HG02981 (cell line): ENCODE results near the gene CTRB2.
"Not testable (repeated sequence)": the region's sequence is repeated elsewhere in the genome, so short reads cannot be mapped to it uniquely, and the experiment has no call there.

Source experiments
- ATAC-seq: cut with Tn5 transposase; IDR thresholded peaks from one replicate; pipeline ENCODE4 v1.9.1; 2021; ENCODE audit warnings: mild to moderate bottlenecking, moderate library complexity; ENCODE audit not compliant: unreplicated experiment

CTRB2 gene

DNA sequence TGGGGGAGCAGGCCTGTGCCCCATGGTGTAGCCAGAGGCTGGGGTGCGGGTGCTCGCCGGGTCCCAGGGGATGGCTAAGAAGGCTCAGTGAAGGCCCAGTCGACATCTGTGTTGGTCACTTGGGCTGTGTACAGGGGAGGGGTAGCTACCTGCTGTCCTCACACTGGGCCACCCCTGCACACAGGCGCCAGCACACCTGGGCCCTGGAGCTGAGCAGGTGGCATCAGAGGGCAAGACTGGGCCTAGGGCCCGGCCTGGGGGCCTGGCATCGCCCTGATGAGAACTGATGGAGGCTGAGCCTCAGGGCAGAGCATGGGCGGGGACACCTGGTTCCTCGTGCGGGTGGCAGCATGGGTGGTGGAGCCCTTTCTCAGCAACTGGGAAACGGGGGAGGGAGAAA, 870 bp upstream of the CTRB2 start:
- no peak for ATAC-seq

DNA sequence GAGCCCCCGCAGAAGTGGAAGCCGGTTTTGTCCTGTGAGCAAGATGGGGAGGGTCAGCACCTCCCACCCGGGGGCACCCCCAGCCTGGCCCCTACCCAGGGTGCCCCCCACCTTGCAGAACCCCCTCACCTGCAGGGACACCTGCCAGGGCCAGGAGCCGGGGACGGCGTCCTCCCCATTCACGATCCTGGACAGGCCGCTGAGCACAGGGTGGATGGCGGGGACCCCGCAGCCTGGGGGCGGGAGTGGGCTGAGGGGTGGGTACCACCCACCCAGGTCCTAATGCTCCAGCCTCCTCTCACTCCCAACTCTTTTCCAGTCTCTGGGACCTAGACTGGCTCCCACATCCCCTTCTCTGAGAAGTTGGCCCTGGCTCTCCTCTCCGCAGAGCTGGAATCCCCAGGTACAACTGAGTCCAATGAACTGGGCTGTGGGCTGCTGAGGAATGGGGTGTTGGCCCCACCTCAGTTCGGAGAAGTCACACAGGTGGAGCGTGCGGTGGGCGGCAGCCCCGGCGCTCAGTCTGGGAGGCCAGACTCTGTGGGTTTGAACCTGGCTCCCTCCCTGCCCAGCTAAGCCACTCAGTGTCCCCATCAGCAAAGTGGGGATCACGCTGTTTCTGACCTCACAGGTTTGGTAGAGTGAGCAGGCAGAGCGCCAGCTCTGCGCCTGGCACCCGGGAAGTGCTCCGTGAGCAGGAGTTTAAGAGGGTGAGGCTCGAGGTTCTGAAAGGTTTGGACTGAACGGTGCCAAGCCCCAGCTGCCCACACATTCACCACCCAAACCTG, 806 bp downstream of the CTRB2 start:
- not testable (repeated sequence) for ATAC-seq

DNA sequence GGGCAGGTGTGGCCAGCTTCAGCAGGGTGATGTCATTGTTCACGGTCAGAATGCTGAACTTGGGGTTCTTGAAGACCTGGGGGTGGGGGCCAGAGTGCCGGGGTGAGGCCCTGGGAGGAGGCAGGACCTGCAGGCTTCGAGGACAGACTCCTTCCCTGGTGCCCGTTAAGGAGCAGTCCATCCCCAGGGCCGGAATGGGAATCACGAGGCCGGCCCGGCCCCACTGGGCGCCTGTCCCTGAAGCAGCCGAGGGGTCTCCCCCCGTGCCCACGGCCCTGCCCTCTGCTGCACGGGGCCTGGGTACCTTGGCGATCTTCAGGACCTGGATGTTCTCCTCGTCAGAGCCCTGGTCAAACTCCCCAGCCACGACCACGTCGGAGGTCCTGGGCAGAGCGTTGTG, 1.5 kb downstream of the CTRB2 start:
- not testable (repeated sequence) for ATAC-seq

DNA sequence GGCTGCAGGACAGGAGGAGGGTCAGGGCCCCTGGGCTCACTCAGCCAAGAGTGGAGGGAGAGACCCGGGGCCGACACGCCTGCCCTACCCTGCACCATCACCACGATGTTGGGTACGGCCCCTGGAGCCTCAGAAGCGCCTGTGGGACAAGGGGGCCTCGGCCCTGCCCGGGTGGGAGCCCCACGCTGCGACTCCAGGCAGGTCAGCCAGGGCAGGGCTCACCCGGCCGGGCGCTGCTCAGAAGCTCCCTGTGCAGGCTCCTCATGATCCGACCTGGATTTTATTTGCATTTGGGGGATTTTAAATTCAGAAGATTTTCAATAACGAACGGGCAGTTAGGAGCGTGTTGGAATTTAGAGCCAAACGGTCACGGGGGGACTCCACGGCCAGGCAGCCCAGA, 2.1 kb downstream of the CTRB2 start:
- ATAC-seq, result not testable (repeated sequence)

DNA sequence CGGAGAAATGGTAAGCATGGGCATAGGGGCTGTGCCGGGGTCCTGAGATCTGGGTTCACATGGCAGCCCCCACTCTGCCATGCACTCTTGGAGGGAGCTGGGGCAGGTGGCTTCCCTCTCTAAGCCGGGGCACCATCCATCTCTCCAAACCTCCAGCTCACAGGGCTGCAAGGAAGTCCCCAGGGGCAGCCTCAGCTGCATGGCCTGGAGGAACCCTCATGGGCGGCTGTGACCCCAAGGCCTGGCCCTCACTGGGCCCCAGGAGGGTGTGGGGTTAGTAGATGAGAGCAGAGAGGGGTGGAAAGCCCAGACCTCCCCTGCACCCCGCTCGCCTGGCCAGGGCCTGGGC, 2.6 kb downstream of the CTRB2 start:
- ATAC-seq, result no peak

DNA sequence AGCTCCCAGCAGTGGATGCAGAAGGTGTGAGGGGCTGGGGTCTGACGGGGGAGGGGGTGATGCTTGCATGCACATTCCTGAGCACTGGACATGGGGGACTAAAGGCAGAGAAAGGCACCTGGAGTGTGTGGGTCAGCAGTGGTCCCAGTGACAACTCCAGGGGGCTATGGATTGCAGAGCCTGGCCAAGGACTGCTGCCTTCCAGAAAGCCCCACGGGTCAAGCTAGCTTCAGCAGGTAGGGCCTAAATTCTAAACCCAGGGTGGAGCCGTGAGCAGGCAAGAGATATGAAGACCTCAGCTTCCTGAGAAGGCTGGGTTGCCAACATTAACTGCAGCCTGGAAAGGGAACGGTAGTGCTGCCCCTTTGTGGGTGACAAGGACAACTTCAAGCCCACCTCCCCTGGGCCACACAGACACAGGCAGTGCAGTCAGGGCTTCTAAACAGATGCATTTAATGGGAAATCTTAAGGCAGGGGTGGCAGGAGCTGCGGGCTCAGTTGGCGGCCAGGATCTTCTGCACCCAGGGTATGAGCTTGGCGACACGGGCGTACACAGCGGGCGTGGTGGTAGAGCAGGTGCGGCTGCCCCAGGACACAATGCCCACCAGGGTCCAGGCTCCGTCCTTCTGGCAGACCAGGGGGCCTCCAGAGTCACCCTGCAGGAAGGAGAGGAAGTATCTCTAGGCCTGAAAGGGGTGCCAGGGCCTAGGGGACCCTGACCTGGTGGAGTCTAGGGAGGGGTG, 3.1 kb downstream of the CTRB2 start:
- ATAC-seq, result no peak

DNA sequence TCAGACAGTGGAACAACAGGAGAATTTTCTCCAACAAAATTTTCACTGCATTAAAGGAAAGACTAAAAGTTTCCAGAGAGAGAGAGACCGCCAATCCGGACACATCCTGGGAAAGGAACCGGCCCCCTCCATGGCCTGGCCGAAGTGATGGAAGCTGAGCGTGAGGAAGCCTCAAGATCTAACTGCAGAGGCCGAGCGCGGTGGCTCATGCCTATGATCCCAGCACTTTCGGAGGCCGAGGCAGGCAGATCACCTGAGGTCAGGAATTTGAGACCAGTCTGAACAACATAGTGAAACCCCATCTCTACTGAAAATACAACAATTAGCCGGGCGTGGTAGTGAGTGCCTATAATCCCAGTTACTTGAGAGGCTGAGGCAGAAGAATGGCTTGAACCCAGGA, 3.9 kb downstream of the CTRB2 start:
- ATAC-seq, result no peak

DNA sequence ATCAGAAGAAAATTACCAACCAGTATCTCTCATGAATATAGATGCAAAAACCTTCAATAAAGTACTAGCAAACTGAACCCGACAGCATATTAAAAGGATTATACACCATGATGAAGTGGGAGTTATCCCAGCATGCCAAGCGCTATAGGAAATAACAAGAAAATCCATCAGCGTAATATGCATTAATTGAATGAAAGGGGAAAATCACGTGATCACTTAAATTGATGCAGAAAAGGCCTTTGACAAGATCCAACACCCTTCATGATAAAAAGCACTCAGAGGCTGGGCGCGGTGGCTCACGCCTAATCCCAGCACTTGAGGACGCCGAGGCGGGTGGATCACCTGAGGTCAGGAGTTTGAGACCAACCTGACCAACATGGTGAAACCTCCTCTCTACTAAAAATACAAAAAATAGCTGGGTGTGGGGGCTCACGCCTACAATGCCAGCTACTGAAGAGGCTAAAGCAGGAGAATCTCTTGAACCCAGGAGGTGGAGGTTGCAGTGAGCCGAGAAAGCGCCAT, 4.8 kb downstream of the CTRB2 start:
- ATAC-seq, result no peak

DNA sequence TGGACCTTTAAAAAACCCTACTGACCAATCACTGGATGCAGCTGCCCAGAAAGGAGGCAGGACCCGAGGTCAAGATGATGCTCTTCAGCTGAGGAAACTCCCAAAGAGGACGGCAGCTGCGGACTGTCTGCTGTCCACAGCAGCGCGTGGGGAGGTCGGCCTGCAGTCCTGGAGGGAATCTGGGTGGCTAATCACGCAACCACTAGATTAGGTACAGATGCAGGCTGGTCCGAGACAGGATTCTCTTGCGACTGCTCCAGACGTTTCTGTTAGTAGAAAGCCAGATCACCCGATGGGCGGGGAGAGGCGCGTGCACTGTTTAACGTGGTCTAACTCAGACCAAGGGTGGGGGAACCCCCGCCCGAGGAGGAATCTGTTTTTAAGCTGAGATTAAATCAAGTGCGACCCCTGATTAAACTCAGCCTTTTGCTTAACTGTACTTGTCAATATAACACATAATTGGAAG, 8.8 kb downstream of the CTRB2 start:
- ATAC-seq, result no peak

DNA sequence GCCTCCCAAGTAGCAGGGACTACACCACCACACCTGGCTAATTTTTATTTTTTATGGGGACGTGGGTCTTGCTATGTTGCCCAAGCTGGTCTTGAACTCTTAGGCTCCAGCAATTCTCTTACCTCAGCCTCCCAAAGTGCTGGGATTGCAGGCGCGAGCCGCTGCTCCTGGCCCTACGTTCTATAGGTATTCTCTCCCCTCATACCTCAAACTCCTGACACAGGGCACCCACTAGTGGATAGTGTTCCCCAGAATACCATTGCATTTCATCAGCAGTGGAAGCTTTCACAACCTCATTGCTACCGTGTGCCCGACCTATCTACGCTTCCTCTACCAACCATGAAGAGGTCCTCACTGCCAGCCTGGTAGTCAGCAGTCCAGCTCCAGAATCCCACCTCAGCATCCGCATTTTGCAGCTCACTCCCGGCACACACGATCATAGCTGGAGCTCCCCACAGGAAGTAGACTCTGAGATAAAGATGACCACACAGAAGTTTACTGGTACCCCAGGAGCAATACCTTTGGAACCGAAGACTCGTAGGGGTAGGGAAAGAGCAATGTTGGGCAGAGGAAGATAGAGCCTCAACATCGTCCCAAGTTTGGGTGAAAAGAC, 9.3 kb downstream of the CTRB2 start:
- no peak for ATAC-seq

DNA sequence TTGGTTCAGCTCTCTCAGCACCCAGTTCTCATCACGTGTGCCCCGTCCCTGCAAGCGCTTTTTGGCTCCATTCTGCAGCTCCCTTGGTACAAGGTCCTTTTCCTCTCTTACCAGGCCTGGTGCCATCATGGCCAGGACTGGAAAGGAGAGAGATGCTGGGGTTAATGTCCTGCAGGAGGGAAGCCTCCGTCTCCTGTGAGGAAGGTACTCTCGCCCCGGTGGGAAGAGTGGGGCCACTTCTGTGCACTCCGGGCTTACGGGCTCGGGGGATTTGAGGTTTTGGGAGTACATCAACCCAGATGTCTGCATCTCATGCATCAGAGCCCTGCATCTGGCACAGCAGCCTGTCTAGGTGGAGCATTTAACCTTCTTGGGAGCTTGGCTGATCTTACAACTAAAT, 10.1 kb downstream of the CTRB2 start:
- ATAC-seq, result no peak

DNA sequence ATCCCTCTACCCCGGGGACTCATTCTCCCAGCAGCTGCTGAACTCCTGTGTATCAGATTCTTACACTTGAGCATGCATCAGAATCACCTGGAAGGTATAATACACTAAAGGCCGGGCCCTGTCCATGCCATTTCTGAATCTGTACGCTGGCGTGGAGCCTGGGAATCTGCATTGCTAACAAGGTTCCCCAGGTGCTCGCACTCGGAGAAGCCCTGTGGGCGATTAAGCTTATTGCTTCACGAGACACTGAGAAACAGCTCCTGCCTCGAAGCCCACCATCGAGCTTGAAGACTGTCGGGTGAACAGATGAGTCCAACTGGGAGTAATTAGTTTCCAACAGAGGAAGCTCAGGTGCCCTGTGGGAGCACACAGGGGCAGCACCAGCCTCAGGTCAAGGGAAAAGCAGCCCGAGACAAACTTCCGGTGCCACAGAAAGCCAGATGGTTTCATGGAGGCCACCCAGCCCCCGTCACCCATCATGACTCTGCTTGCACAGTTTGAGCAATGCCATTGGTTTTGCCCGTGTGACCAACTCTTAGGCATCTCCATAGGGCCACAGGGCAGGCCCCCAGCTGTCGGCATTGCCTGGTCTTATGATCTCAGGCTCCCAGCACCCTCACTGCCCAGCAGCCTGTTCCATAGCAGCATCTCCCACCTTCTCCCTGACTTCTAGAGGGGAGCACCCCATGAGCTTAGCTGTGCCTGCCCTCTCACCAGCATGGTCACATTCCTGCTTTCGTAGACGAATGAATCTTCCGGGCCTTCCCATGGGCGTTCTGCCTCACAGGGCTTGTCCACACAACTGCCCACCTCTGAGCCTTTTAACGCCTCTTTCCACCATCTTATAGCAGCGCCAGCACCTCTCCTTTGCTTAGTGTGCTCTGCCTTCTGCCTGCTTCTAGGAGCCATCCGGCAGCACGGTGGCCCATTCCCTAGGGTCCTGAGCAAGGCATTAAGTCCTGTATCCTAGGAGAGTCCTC, 10.9 kb downstream of the CTRB2 start:
- ATAC-seq, result no peak

DNA sequence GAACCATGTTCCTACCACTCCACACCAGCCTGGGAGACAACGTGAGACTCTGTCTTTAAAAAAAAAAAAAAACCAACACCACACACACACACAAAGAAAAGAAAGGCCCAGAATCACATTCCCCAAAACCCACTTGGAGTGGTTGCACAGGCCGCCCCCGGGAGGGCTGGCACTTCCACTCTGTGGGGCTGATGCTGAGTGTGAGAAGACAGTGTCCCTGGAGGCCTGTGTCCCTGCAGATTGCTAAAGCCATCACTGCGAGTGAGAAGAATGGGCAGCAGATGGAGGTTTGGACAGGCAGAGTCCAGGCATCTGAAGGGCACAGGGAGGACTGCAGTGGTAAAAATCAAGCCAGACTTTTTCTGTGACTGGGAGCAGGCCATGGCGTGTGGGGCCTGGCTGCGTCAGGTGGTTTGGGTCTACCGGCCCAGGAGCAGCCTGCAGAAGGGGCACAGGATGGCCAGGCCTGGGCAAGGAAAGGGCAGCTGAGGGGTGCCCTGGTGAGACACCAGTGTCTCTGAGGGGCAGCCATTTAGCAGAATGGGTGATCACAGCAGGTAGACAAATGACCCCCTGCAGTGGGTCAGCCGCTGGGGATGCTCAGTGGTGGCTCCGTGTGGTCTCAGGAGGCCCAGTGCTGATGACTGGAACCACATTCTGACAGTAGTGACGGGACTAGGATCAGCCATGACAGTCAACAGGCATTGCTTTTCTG, 13.1 kb downstream of the CTRB2 start:
- no peak for ATAC-seq

DNA sequence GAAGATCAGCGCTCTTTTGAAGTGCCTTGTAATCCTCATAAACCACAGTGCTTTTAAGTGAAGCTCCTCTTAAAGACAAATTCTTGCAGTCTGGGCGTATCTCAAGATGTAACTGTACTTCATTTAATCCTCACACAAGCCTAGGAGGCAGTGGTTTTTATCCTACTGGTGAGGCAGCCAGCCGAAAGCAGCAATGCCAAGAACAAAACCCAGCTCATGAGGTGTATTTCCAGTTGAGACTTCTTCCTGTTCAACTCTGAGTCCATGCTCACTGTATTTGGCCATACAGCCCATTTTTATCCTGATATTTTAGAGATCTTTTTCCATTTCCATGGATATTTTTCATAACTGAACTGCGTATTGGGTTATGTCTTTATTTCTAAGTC, 13.7 kb downstream of the CTRB2 start:
- no peak for ATAC-seq

DNA sequence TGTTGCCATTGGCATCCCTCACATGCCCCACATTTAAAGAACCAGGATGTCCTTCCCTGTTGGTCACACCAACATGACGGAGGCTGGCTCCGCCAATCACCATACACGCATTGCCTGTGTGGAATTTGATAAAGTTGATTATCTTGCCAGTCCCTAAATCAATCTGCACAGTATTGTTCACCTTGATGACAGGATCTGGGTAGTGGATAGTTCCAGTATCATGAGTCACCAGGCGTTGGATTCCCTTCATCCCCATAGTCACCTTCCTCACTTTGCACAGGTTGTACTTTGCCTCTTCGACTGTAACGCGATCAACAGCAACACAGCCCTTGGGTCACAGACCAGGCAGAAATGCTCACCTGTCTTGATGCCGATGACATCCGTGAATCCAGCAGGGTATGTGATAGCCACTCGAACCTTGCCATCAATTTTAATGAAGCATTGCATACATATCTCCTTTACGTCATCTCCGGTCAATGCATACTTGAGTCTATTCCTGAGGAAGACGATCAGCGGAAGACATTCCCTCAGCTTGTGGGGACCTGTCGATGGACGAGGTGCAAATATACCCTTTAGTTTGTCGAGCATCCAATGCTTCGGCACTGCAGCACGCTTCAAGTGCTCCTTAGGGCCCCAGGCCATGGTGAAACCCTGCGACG, 14.2 kb downstream of the CTRB2 start:
- no peak for ATAC-seq

DNA sequence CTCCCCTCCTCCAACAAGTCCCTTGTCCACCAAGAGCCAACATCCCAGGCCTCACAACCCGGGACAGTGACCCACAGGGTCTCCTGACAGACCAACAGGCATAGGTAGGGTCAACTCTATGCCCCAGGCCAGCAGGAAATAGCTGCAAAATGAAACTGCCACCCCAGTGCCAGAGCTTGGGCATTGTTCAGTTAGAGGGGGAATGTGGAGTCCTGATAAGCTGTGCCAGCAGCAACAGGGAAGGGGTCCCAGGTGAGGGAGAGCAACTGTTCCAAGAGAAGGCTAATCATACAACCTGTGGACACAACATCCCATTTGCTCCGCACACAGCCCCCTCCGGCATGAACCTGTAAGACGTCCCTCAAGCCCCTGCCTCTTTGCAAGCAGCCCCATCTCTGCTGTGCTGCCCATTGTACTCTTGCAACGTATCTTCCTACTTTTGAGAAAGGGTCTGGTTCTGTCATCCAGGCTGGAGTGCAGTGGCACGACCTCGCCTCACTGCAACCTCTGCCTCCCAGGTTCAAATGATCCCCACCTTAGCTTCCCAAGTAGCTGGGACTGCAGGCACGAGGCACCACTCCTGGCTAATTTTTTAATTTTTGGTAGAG, 17.2 kb downstream of the CTRB2 start:
- no peak for ATAC-seq

DNA sequence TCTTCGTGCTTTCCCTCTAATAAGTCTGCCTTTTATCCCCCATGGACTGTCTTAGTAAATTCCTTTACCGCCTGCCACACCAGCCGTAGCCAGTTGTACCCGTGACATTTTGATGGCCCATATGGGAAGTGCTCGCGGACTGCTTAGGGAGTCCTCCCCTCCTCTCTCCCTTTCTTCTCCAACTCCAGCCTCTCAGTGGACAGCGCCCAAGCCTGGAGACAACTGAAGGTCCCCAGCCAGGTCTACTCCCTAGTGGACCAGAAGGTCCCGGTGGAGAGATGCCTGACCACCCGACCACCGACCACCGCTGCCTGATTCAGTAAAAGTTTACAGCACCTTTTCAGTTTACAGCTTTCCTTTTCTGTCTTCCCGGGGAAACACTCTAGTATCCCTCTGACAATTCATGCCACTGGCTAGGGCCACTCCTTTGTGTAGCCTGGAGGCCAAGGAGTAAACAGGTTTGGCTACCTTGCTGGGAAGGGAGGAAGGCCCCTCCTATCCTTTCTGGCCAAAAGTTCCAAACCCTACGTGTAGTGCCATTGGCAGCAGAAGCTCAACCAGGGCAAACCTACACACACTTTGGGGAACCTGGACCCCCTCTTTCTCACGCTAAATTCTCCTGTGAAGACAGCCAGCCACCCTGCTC, 18.0 kb downstream of the CTRB2 start:
- no peak for ATAC-seq

DNA sequence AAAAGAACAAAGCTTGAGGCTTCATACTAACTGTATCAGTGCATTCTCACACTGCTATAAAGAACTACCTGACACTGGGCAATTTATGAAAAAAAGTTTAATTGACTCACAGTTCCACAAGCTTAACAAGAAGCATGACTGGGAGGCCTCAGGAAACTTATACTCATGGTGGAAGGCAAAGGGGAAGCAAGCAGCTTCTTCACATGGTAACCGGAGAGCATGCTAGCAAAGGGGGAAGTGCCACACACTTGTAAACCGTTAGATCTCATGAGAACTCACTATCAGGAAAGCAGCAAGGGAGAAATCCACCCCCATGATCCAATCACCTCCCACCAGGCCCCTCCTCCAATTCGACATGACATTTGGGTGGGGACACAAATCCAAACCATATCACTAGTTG, 25.3 kb downstream of the CTRB2 start:
- no peak for ATAC-seq

DNA sequence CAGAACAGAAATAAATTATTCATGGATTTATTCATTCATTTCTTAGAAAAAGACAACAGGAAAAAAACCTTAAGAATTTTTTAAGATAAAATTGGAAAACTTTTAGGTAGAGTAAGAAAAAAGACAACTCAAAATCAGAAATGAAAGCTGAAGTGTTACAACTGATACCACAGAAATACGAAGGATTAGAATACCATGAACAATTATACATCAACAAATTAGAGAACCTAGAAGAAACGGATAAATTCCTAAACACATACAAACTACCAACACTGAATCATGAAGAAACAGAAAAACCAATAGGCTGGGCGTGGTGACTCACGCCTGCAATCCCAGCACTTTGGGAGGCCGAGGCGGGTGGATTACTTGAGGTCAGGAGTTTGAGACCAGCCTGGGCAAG, 27.8 kb downstream of the CTRB2 start:
- ATAC-seq, result no peak
